ENCODE measurements around the gene TUBB4B. TPM values are rescaled to one million over a fixed set of nuclear protein-coding genes. Genes with fewer than 3 reads are reported as not detected.
A peak's percentile ranks its signal among the peaks of the same experiment; 100 is the strongest.

Gene TUBB4B
- polyA plus RNA-seq, 1 donor from 2014 or later, result 88.4 TPM

- Mint-ChIP-seq H3K27ac (peak overlapping the region in 2 of 3 donors; percentile 23 to 64), H3K4me1 (peaks cover 7 to 35% (median 18%) of the 10 kb centered on the region in 3 donors), H3K27me3 (no peaks in the 10 kb centered on the region), H3K4me3 (peak overlapping the region in 3 of 4 donors; percentile 25 to 73 (median 40)), H3K36me3 (peaks cover 2% of the 10 kb centered on the region), H3K9me3 (no peaks in the 10 kb centered on the region)
Measured at GRCh38 chr9:137279741-137280473, 38.8 kb downstream of the TUBB4B start.

DNA sequence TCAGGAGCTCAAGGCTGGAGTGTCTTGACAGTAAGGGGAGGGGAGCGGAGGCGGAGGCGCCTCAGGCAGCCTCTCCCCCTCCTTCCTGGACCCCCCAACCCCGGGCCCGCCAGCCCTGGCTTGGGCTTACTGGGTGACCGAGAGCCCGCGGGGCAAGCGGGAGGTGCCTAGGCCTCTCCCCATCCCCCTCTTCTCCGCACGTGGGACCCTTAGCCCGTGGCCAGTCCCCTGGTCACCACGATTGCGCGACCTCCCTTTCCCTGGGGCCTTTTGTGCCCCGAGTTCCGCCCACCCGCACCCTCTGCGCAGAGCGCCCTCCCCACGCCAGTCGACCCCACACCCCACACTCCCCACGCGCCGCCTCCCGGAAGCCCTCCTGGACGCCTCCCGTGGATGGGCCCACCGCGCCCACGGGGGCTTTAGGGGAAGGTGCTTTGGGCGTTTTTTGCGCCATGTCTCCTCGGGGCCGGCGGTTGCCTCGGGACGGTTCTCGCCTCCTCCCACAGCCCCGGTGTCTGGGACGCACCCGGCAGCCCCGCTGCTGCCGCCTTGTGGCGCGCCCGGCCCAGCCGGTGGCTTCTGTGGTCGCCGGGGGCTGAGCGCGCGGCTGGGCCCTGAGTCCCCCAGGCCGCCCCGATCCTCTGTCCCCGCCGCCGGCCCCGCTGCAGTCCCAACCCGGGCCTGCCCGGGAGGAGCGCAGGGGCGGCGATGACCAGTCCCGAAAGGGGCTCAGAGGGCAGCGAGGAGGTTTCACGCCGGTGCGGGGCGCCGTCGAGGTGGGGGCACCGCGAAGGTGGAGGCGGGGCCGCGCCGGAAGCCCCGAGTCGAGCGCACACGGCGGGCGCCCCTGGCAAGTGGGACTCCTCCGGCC is 39.6 kb downstream of the TUBB4B start:
- H3K36me3 Mint-ChIP-seq, result peaks cover 2% of the 10 kb centered on the region
- H3K4me1 Mint-ChIP-seq, result peaks cover 7 to 27% (median 10%) of the 10 kb centered on the region in 3 donors
- H3K9me3 Mint-ChIP-seq, result no peaks in the 10 kb centered on the region
- no peaks in the 10 kb centered on the region for H3K27me3 Mint-ChIP-seq
- H3K27ac Mint-ChIP-seq, result peak overlapping the region in 1 of 3 donors; percentile 64
- peak overlapping the region in 2 of 4 donors; percentile 70 to 73 for H3K4me3 Mint-ChIP-seq

DNA sequence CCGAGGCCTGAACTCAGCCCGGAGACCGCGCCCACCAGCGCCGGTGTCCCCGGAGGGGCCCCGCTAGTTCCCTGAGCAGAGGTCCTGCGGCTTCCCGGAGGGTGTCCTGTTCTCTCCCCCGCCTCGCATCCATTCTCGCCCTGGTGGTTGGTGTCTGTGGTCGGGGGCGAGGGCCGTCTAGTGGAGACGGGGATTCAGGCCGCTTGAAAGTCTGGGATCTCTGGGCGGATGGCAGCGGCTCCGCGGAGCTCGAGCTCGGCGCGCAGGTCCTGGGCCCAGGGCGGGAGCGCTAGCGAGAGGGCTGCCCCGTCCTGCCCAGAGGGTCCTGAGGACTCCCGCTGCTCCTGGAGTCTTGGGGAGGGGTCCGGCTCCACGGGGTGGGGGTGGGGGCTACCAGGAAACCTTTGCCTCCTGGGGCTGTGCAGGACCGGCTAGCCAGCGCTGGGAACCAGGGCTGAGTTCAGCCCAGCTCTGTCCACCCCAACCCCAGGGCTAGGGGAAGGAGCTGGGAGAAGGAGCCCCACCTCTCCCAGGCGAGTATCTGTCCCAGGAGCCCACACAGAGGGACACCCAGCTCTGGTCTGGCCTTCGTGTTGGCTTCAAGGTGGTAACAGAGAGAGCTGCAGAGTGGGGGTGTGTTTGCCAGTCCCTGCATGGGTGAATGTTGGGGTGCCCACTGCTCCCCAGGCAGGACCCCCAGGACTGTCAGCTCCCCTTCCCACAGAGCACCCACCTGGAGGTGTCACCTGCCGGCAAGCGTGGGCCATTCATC is 40.4 kb downstream of the TUBB4B start:
- Mint-ChIP-seq H3K27me3 (no peaks in the 10 kb centered on the region), H3K4me1 (peaks cover 13 to 28% (median 15%) of the 10 kb centered on the region in 3 donors), H3K36me3 (peaks cover 2% of the 10 kb centered on the region), H3K4me3 (peak overlapping the region in 3 of 4 donors; percentile 80 to 82 (median 81)), H3K9me3 (no peaks in the 10 kb centered on the region), H3K27ac (peak overlapping the region in 2 of 3 donors; percentile 90 to 95)

DNA sequence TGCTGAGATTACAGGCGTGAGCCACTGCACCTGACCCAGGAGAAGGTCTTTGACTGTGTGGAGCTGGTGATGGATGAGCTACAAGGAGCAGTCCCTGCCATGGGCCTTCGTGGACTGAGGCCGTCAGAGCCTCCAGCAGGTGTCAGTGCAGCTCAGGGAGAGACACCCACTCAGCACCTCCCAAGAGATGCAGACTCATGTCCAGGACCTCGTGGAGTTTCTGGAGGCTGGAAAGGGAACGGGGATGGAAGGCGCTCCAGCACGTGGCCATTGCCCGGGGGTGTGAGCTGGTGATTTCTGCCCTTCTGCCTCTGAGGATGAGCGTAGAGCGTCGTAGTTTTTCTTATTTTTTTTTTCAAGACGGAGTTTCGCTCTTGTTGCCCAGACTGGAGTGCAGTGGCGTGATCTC is 45.9 kb downstream of the TUBB4B start:
- Mint-ChIP-seq H3K27ac (peak overlapping the region; percentile 86 to 92 (median 91)), H3K4me3 (peak overlapping the region in 3 of 4 donors; percentile 70 to 78 (median 76)), H3K9me3 (no peaks in the 10 kb centered on the region), H3K4me1 (peaks cover 18 to 24% (median 22%) of the 10 kb centered on the region in 3 donors), H3K27me3 (no peaks in the 10 kb centered on the region), H3K36me3 (peaks cover 2% of the 10 kb centered on the region)

DNA sequence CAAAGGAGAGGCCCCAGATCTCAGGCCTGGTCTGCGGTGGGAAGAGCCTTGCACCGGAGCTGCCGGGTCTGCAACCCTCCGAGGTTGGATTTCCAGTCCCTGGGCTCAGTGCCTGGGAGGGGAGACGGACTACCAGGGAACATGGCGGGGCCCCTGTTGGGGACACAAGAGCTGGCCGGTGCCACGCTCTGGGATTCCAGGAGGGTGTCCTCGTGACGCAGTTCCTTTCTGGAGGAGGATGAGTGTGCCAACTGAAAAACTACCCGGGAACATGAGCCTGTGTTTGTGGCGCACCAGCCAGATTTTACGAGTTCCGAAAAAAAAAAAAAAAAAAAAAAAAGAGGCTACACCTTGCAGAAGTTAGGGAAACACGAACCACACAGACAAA is 52.0 kb downstream of the TUBB4B start:
- H3K27ac Mint-ChIP-seq, result no peak overlapping the region
- H3K4me1 Mint-ChIP-seq, result peaks cover 3 to 5% (median 3%) of the 10 kb centered on the region in 3 donors
- H3K36me3 Mint-ChIP-seq, result no peaks in the 10 kb centered on the region
- peaks cover 15% of the 10 kb centered on the region for H3K27me3 Mint-ChIP-seq
- H3K4me3 Mint-ChIP-seq, result no peak overlapping the region
- H3K9me3 Mint-ChIP-seq, result peaks cover 0 to 6% (median 0%) of the 10 kb centered on the region in 3 donors

Other genes with a start within 250 kb of the TUBB4B start
- gene PAXX, start 248.9 kb upstream of the TUBB4B start, polyA plus RNA-seq, result 64.3 TPM
- gene CLIC3, start 244.7 kb upstream of the TUBB4B start, polyA plus RNA-seq, result 3.5 TPM
- 3.9 TPM for gene ABCA2, start 213.1 kb upstream of the TUBB4B start, polyA plus RNA-seq
- 26.6 TPM for gene FUT7, start 209.2 kb upstream of the TUBB4B start, polyA plus RNA-seq
- gene NPDC1, start 195.1 kb upstream of the TUBB4B start, polyA plus RNA-seq, result 2.0 TPM
- gene ENTPD2, start 187.2 kb upstream of the TUBB4B start, polyA plus RNA-seq, result not detected
- 0.38 TPM for gene SAPCD2, start 170.7 kb upstream of the TUBB4B start, polyA plus RNA-seq
- 3.0 TPM for gene UAP1L1, start 163.8 kb upstream of the TUBB4B start, polyA plus RNA-seq
- 27.5 TPM for gene MAN1B1, start 154.3 kb upstream of the TUBB4B start, polyA plus RNA-seq
- 110 TPM for gene DPP7, start 126.6 kb upstream of the TUBB4B start, polyA plus RNA-seq
- gene GRIN1, start 102.1 kb upstream of the TUBB4B start, polyA plus RNA-seq, result not detected
- not detected for gene LRRC26, start 71.2 kb upstream of the TUBB4B start, polyA plus RNA-seq
- not detected for gene TMEM210, start 69.2 kb upstream of the TUBB4B start, polyA plus RNA-seq
- gene ANAPC2, start 52.7 kb upstream of the TUBB4B start, polyA plus RNA-seq, result 6.2 TPM
- gene SSNA1, start 52.6 kb upstream of the TUBB4B start, polyA plus RNA-seq, result 139 TPM
- gene TPRN, start 40.5 kb upstream of the TUBB4B start, polyA plus RNA-seq, result 0.66 TPM
- 106 TPM for gene TMEM203, start 35.6 kb upstream of the TUBB4B start, polyA plus RNA-seq
- gene NDOR1, start 35.6 kb upstream of the TUBB4B start, polyA plus RNA-seq, result 7.6 TPM
- gene RNF208, start 19.0 kb upstream of the TUBB4B start, polyA plus RNA-seq, result not detected
- gene CYSRT1, start 16.1 kb upstream of the TUBB4B start, polyA plus RNA-seq, result not detected
- not detected for gene RNF224, start 13.8 kb upstream of the TUBB4B start, polyA plus RNA-seq
- not detected for gene SLC34A3, start 10.4 kb upstream of the TUBB4B start, polyA plus RNA-seq
- gene STPG3, start 10.0 kb downstream of the TUBB4B start, polyA plus RNA-seq, result not detected
- gene NELFB, start 14.0 kb downstream of the TUBB4B start, polyA plus RNA-seq, result 34.2 TPM
- 8.9 TPM for gene TOR4A, start 36.4 kb downstream of the TUBB4B start, polyA plus RNA-seq
- not detected for gene NRARP, start 61.0 kb downstream of the TUBB4B start, polyA plus RNA-seq
- gene EXD3, start 181.9 kb downstream of the TUBB4B start, polyA plus RNA-seq, result 5.6 TPM
- gene NOXA1, start 182.1 kb downstream of the TUBB4B start, polyA plus RNA-seq, result 1.4 TPM
- gene ENTPD8, start 200.1 kb downstream of the TUBB4B start, polyA plus RNA-seq, result not detected
- 3.4 TPM for gene NSMF, start 218.0 kb downstream of the TUBB4B start, polyA plus RNA-seq

All from IgD-negative memory B cell (primary cell).